Gastrocnemius medialis (tissue), 4 donors: ENCODE measurements around the gene FBXL13. TPM values are rescaled to one million over a fixed set of nuclear protein-coding genes. Genes with fewer than 3 reads are reported as not detected.

Experiments
- ATAC-seq, 2 donors: fragments of 150-250 bp; one replicate each; pipeline ENCODE4 v1.9.1; 2016
- DNase-seq, 2 donors: peaks; one replicate each; pipeline ENCODE4 v3.0.0-alpha.2; 2019
- H3K27ac ChIP-seq, 4 donors: fragments of 200-600 bp; sonication (generic); 1 replicate in 1 of 4; 2 replicates in 3 of 4; pipeline ENCODE4 v1.5.1; 2016 to 2018; ENCODE audit warnings: mild to moderate bottlenecking in 2 of 4, moderate library complexity in 1 of 4
- H3K27me3 ChIP-seq, 3 donors: fragments of 200-600 bp; sonication (generic) in 2 of 3; 1 replicate in 1 of 3; 2 replicates in 2 of 3; pipeline versions ENCODE4 v1.5.1 to v1.6.0; 2016 to 2019; ENCODE audit warnings: mild to moderate bottlenecking in 1 of 3, moderate library complexity in 1 of 3
- H3K36me3 ChIP-seq, 2 donors: fragments of 200-600 bp; sonication (generic) in 1 of 2; one replicate each; pipeline ENCODE4 v1.5.1; 2017 to 2018
- H3K4me1 ChIP-seq, 2 donors: fragments of 200-600 bp; sonication (generic) in 1 of 2; one replicate each; pipeline ENCODE4 v1.5.1; 2016 to 2017; ENCODE audit warnings: mild to moderate bottlenecking in 2 of 2
- H3K4me3 ChIP-seq, 4 donors: fragments of 200-600 bp; sonication (generic) in 3 of 4; 1 replicate in 1 of 4; 2 replicates in 3 of 4; pipeline ENCODE4 v1.5.1; 2016 to 2019; ENCODE audit warnings: mild to moderate bottlenecking in 2 of 4
- H3K9me3 ChIP-seq, 3 donors: fragments of 200-600 bp; sonication (generic) in 2 of 3; 1 replicate in 1 of 3; 2 replicates in 2 of 3; pipeline ENCODE4 v1.5.1; 2016 to 2019
- CTCF ChIP-seq, 5 experiments: fragments of 450-650 bp in 3 of 5; fragments of 200-600 bp in 2 of 5; sonication (generic) in 2 of 5; IDR thresholded peaks in 4 of 5; conservative IDR thresholded peaks in 1 of 5; 1 replicate in 4 of 5; 2 replicates in 1 of 5; pipeline ENCODE4 v1.5.1; 2016 to 2019; ENCODE audit warnings: antibody characterized with exemption in 5 of 5, mild to moderate bottlenecking in 3 of 5, moderate library complexity in 3 of 5
- POLR2A ChIP-seq, 2 donors: fragments of 450-650 bp; IDR thresholded peaks; one replicate each; pipeline ENCODE4 v1.6.1; 2017; ENCODE audit warnings: antibody characterized with exemption in 2 of 2, mild to moderate bottlenecking in 2 of 2, moderate library complexity in 2 of 2
- in situ Hi-C, 4 donors: fragments of 200-750 bp; cut with MboI; loops; one replicate each; pipeline versions ENCODE4 v1.15.0 to v1.8.0; 2017; ENCODE audit warnings: low sequenced_read_pairs in 4 of 4
- intact Hi-C: fragments of 100-400 bp; cut with DNase I; formaldehyde crosslinking; loops from one replicate; pipeline ENCODE4 v1.15.1; 2023; ENCODE audit warnings: low total_unique reads
- total RNA-seq, 4 donors: library from RNA; depleted of rRNA; stranded (reverse); fragments of >200 nt; gene quantifications; one replicate each; pipeline versions ENCODE4 v1.1.0 to v1.2.3, GENCODE V29; 2016

The FBXL13 gene
- total RNA-seq, 4 donors from 2014 or later: 0.26 TPM; not detected in 3

GRCh38 chr7:102951839-102952238, 122.8 kb downstream of the FBXL13 start:
- intact Hi-C loops (no loop called here), in situ Hi-C loops (no loop called here)
- DNase-seq (no peak), ATAC-seq (no peak)
- Histone ChIP-seq H3K4me1 (no peaks in the 10 kb centered on the region), H3K36me3 (no peaks in the 10 kb centered on the region), H3K27me3 (no peaks in the 10 kb centered on the region), H3K4me3 (no peak overlapping the region), H3K9me3 (no peaks in the 10 kb centered on the region), H3K27ac (no peak overlapping the region)
- TF ChIP-seq POLR2A (IDR thresholded peaks at IDR 0.05) (no peak), CTCF (IDR thresholded peaks at IDR 0.05 in 4 of 5, conservative IDR thresholded peaks at IDR 0.05 in 1 of 5) (no peak)

GRCh38 chr7:102944241-102944640, 130.4 kb downstream of the FBXL13 start:
- no peak for DNase-seq
- H3K9me3 ChIP-seq: no peaks in the 10 kb centered on the region
- TF ChIP-seq CTCF (IDR thresholded peaks at IDR 0.05 in 4 of 5, conservative IDR thresholded peaks at IDR 0.05 in 1 of 5) (no peak), POLR2A (IDR thresholded peaks at IDR 0.05) (no peak)
- no peak overlapping the region for H3K27ac ChIP-seq
- intact Hi-C loops: no loop called here
- H3K27me3 ChIP-seq: no peaks in the 10 kb centered on the region
- in situ Hi-C loops: no loop called here
- no peaks in the 10 kb centered on the region for H3K36me3 ChIP-seq
- ATAC-seq: no peak
- no peak overlapping the region for H3K4me3 ChIP-seq
- H3K4me1 ChIP-seq: peaks cover 0 to 4% of the 10 kb centered on the region in 2 donors

GRCh38 chr7:102943423-102944169, 131.0 kb downstream of the FBXL13 start:
- intact Hi-C loops (no loop called here), in situ Hi-C loops (no loop called here)
- no peaks in the 10 kb centered on the region for H3K36me3 ChIP-seq
- no peaks in the 10 kb centered on the region for H3K27me3 ChIP-seq
- H3K9me3 ChIP-seq: no peaks in the 10 kb centered on the region
- TF ChIP-seq POLR2A (IDR thresholded peaks at IDR 0.05): no peak
- TF ChIP-seq CTCF (IDR thresholded peaks at IDR 0.05 in 4 of 5, conservative IDR thresholded peaks at IDR 0.05 in 1 of 5): no peak
- DNase-seq (no peak), ATAC-seq (no peak)
- peaks cover 2 to 4% of the 10 kb centered on the region in 2 donors for H3K4me1 ChIP-seq
- H3K4me3 ChIP-seq: no peak overlapping the region
- no peak overlapping the region for H3K27ac ChIP-seq

DNA sequence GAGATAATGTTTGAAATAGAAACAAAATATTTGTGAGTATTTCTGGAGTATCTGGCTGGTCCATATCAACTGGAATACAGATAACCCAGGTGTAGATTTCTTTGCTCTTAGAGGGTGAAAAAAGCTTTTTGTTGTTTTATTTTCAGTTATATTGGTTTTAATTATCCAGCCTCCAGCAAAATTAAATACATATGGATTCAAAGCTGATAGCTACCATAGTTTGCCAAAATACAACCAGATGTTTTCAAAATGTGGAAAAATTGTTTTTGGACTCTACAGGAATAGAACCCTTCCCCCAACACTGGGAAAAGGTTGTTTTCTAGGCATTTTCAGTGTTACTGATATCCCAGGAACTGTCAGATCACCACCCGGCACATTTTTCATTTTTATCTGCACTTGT, 131.7 kb downstream of the FBXL13 start:
- H3K27me3 ChIP-seq: no peaks in the 10 kb centered on the region
- no peak overlapping the region for H3K27ac ChIP-seq
- H3K4me1 ChIP-seq: peaks cover 5 to 8% of the 10 kb centered on the region in 2 donors
- no peak overlapping the region for H3K4me3 ChIP-seq
- in situ Hi-C loops (no loop called here), intact Hi-C loops (no loop called here)
- H3K9me3 ChIP-seq: no peaks in the 10 kb centered on the region
- no peak for ATAC-seq
- TF ChIP-seq CTCF (IDR thresholded peaks at IDR 0.05 in 4 of 5, conservative IDR thresholded peaks at IDR 0.05 in 1 of 5): no peak
- TF ChIP-seq POLR2A (IDR thresholded peaks at IDR 0.05): no peak
- DNase-seq: no peak
- no peaks in the 10 kb centered on the region for H3K36me3 ChIP-seq
